Natural killer cell (primary cell): ENCODE results near the gene TDRD9. TPM values are rescaled to one million over a fixed set of nuclear protein-coding genes. Genes with fewer than 3 reads are reported as not detected.

Source experiments
- ATAC-seq, 3 donors: fragments of 150-1000 bp in 2 of 3; fragments of 200-7000 bp in 1 of 3; cut with Tn5 transposase; 1 replicate in 1 of 3; 2 replicates in 2 of 3; pipeline ENCODE4 v1.10.0; 2021; ENCODE audit warnings: mild to moderate bottlenecking in 2 of 3, moderate library complexity in 2 of 3
- DNase-seq, 2 donors: peaks; one replicate each; pipeline versions ENCODE4 v3.0.0 to v3.0.0-alpha.2; 2013 to 2021; ENCODE audit warnings: mixed read lengths in 1 of 2
- H3K27ac ChIP-seq: one replicate; pipeline ENCODE4 v1.5.1; 2013; ENCODE audit warnings: mild to moderate bottlenecking, low read length
- H3K27me3 ChIP-seq: one replicate; pipeline ENCODE4 v1.6.1; 2013; ENCODE audit warnings: low read length; ENCODE audit not compliant: control insufficient read depth, insufficient read depth
- H3K36me3 ChIP-seq: one replicate; pipeline ENCODE4 v1.6.1; 2013; ENCODE audit warnings: low read length; ENCODE audit not compliant: control insufficient read depth, insufficient read depth
- H3K4me1 ChIP-seq: one replicate; pipeline ENCODE4 v1.6.1; 2013; ENCODE audit warnings: low read length; ENCODE audit not compliant: control insufficient read depth, insufficient read depth
- H3K4me3 ChIP-seq: one replicate; pipeline ENCODE4 v1.5.1; 2013; ENCODE audit warnings: low read length
- H3K9me3 ChIP-seq: one replicate; pipeline ENCODE4 v1.6.1; 2013; ENCODE audit warnings: low read length; ENCODE audit not compliant: control insufficient read depth, insufficient read depth
- H3K27ac Mint-ChIP-seq, 2 donors: one replicate each; pipeline ENCODE4 v1.8.0; 2022; ENCODE audit warnings: mild to moderate bottlenecking in 2 of 2, mixed read lengths in 2 of 2, moderate library complexity in 1 of 2
- H3K27me3 Mint-ChIP-seq, 2 donors: one replicate each; pipeline ENCODE4 v1.8.0; 2022; ENCODE audit warnings: low read depth in 2 of 2, mixed read lengths in 2 of 2
- H3K36me3 Mint-ChIP-seq: one replicate; pipeline ENCODE4 v1.8.0; 2022; ENCODE audit warnings: mixed read lengths
- H3K4me1 Mint-ChIP-seq, 2 donors: one replicate each; pipeline ENCODE4 v1.8.0; 2022; ENCODE audit warnings: mixed read lengths in 2 of 2
- H3K4me3 Mint-ChIP-seq: one replicate; pipeline ENCODE4 v1.8.0; 2022; ENCODE audit warnings: mild to moderate bottlenecking, moderate library complexity, mixed read lengths
- H3K9me3 Mint-ChIP-seq, 2 donors: one replicate each; pipeline ENCODE4 v1.8.0; 2022; ENCODE audit warnings: mixed read lengths in 2 of 2
- CTCF ChIP-seq: fragments of 200-600 bp; IDR thresholded peaks from one replicate; pipeline ENCODE4 v1.8.0; 2022; ENCODE audit warnings: antibody characterized with exemption
- WGBS: methylation state at CpG from one replicate; pipeline ENCODE4 v1.1.7; 2013; ENCODE audit warnings: missing lambda C conversion rate; ENCODE audit not compliant: insufficient coverage; 5-methylcytosine and 5-hydroxymethylcytosine counted together
- intact Hi-C: fragments of 100-400 bp; cut with micrococcal nuclease; formaldehyde crosslinking; loops from one replicate; pipeline ENCODE4 v1.14.2; 2022
- total RNA-seq, 4 donors: library from RNA; stranded (reverse); fragments of 120-200 nt in 1 of 4; gene quantifications; one replicate each; pipeline versions ENCODE4 v1.2.3 to v1.2.4, GENCODE V29; 2013 to 2022

TDRD9 gene
- total RNA-seq, 3 donors from 2014 or later (not counting 1 experiment from before 2014, with no cell fraction given), result 0.75 to 2.2 (median 1.4) TPM

- Mint-ChIP-seq H3K4me3 (no peak overlapping the region), H3K27me3 (peaks cover 15 to 17% of the 10 kb centered on the region in 2 donors), H3K9me3 (peaks cover 2 to 8% of the 10 kb centered on the region in 2 donors), H3K27ac (no peak overlapping the region), H3K36me3 (no peaks in the 10 kb centered on the region), H3K4me1 (no peaks in the 10 kb centered on the region)
- intact Hi-C loops, result no loop called here
- no peak for ATAC-seq
- no peaks in the 10 kb centered on the region for H3K27me3 ChIP-seq
- no peak for TF ChIP-seq CTCF
- H3K27ac ChIP-seq, result no peak overlapping the region
- no peaks in the 10 kb centered on the region for H3K4me1 ChIP-seq
- no peak for DNase-seq
- no peaks in the 10 kb centered on the region for H3K36me3 ChIP-seq
- peaks cover 14% of the 10 kb centered on the region for H3K9me3 ChIP-seq
- WGBS, result 89% methylated on average over 7 of the region's 7 CpGs
- no peak overlapping the region for H3K4me3 ChIP-seq
These were observed 141.3 kb downstream of the TDRD9 start for GRCh38 chr14:104069541-104069940.

GRCh38 chr14:104072586-104072985, 144.3 kb downstream of the TDRD9 start:
- Mint-ChIP-seq H3K9me3 (peaks cover 2 to 8% of the 10 kb centered on the region in 2 donors), H3K27me3 (peaks cover 15 to 18% of the 10 kb centered on the region in 2 donors), H3K36me3 (no peaks in the 10 kb centered on the region), H3K27ac (no peak overlapping the region), H3K4me1 (peaks cover 0 to under 1% of the 10 kb centered on the region in 2 donors), H3K4me3 (no peak overlapping the region)
- Histone ChIP-seq H3K9me3 (peaks cover 6% of the 10 kb centered on the region), H3K27ac (no peak overlapping the region), H3K27me3 (no peaks in the 10 kb centered on the region), H3K4me3 (no peak overlapping the region), H3K36me3 (no peaks in the 10 kb centered on the region), H3K4me1 (no peaks in the 10 kb centered on the region)
- TF ChIP-seq CTCF, result no peak
- no peak for ATAC-seq
- WGBS, result 70% methylated on average over 3 of the region's 3 CpGs
- intact Hi-C loops, result no loop called here
- no peak for DNase-seq

- Mint-ChIP-seq H3K9me3 (peaks cover 2 to 8% of the 10 kb centered on the region in 2 donors), H3K4me1 (peaks cover 9 to 12% of the 10 kb centered on the region in 2 donors), H3K27ac (no peak overlapping the region), H3K36me3 (no peaks in the 10 kb centered on the region), H3K27me3 (peaks cover 18% of the 10 kb centered on the region in 2 donors), H3K4me3 (no peak overlapping the region)
- no peak for ATAC-seq
- Histone ChIP-seq H3K4me1 (peaks cover 6% of the 10 kb centered on the region), H3K9me3 (peaks cover 6% of the 10 kb centered on the region), H3K4me3 (no peak overlapping the region), H3K27ac (no peak overlapping the region), H3K36me3 (no peaks in the 10 kb centered on the region), H3K27me3 (no peaks in the 10 kb centered on the region)
- TF ChIP-seq CTCF, result no peak
- intact Hi-C loops, result no loop called here
- no peak for DNase-seq
- WGBS, result 58% methylated on average over 4 of the region's 4 CpGs
These were observed 145.5 kb downstream of the TDRD9 start for GRCh38 chr14:104073764-104074163.

GRCh38 chr14:104075530-104076151, 147.4 kb downstream of the TDRD9 start:
- no peak for ATAC-seq
- WGBS, result 27% methylated on average over 5 of the region's 6 CpGs
- H3K27ac ChIP-seq, result no peak overlapping the region

More at GRCh38 chr14:104075530-104076151, 147.4 kb downstream of the TDRD9 start:
- Histone ChIP-seq H3K9me3 (peaks cover 6% of the 10 kb centered on the region), H3K4me1 (peaks cover 6% of the 10 kb centered on the region), H3K27me3 (no peaks in the 10 kb centered on the region), H3K36me3 (no peaks in the 10 kb centered on the region), H3K4me3 (no peak overlapping the region)
- Mint-ChIP-seq H3K4me1 (peaks cover 9 to 16% of the 10 kb centered on the region in 2 donors), H3K27me3 (peaks cover 6 to 13% of the 10 kb centered on the region in 2 donors), H3K9me3 (peaks cover 2 to 8% of the 10 kb centered on the region in 2 donors), H3K27ac (no peak overlapping the region), H3K36me3 (no peaks in the 10 kb centered on the region), H3K4me3 (no peak overlapping the region)
- no peak for TF ChIP-seq CTCF
- intact Hi-C loops, result no loop called here
- DNase-seq, result no peak
